CD14-positive monocyte (primary cell): Measurements from ENCODE around the gene DNAI2. TPM values are rescaled to one million over a fixed set of nuclear protein-coding genes. Genes with fewer than 3 reads are reported as not detected.
A peak's percentile ranks its signal among the peaks of the same experiment; 100 is the strongest.

Source experiments
- DNase-seq, 3 donors: peaks; one replicate each; pipeline ENCODE4 v3.0.0-alpha.2; 2011 to 2022
- H2AFZ ChIP-seq: 2 replicates; pipeline ENCODE4 v1.6.0; 2012; ENCODE audit warnings: mild to moderate bottlenecking, low read depth, low read length, inconsistent platforms; ENCODE audit not compliant: insufficient read depth, poor library complexity, severe bottlenecking
- H3K27ac ChIP-seq, 2 donors: 1 replicate in 1 of 2; 2 replicates in 1 of 2; pipeline ENCODE4 v1.5.1; 2012 to 2013; ENCODE audit warnings: low read length in 2 of 2, control low read depth in 1 of 2, inconsistent platforms in 1 of 2, low read depth in 1 of 2, mild to moderate bottlenecking in 1 of 2
- H3K27me3 ChIP-seq, 2 donors: one replicate each; pipeline versions ENCODE4 v1.6.0 to v1.6.1; 2011 to 2013; ENCODE audit warnings: low read length in 2 of 2; ENCODE audit not compliant: control insufficient read depth in 2 of 2, insufficient read depth in 2 of 2
- H3K36me3 ChIP-seq, 2 donors: replicated peaks in 1 of 2; 1 replicate in 1 of 2; 2 replicates in 1 of 2; pipeline versions ENCODE4 v1.5.1 to v1.6.1; 2012 to 2013; ENCODE audit warnings: low read length in 2 of 2, control low read depth in 1 of 2, inconsistent platforms in 1 of 2, mild to moderate bottlenecking in 1 of 2; ENCODE audit not compliant: insufficient read depth in 2 of 2, control insufficient read depth in 1 of 2
- H3K4me1 ChIP-seq, 2 donors: 1 replicate in 1 of 2; 2 replicates in 1 of 2; pipeline versions ENCODE4 v1.5.1 to v1.6.1; 2012 to 2013; ENCODE audit warnings: low read length in 2 of 2, control low read depth in 1 of 2, inconsistent platforms in 1 of 2, mild to moderate bottlenecking in 1 of 2, moderate library complexity in 1 of 2; ENCODE audit not compliant: insufficient read depth in 2 of 2, control insufficient read depth in 1 of 2
- H3K4me2 ChIP-seq: replicated peaks from 2 replicates; pipeline ENCODE3; 2012; ENCODE audit warnings: low read length, moderate library complexity, mild to moderate bottlenecking; ENCODE audit not compliant: poor library complexity, severe bottlenecking; ENCODE audit errors: extremely low read depth
- H3K4me3 ChIP-seq, 3 experiments: fragments of 200-600 bp in 1 of 3; sonication (generic) in 1 of 3; replicated peaks in 1 of 3; 1 replicate in 2 of 3; 2 replicates in 1 of 3; pipeline ENCODE4 v1.5.1; 2011 to 2013; ENCODE audit warnings: low read length in 3 of 3, mild to moderate bottlenecking in 3 of 3, control low read depth in 2 of 3, low read depth in 2 of 3, inconsistent platforms in 1 of 3, moderate library complexity in 1 of 3
- H3K79me2 ChIP-seq: 2 replicates; pipeline ENCODE4 v1.6.0; 2012; ENCODE audit warnings: mild to moderate bottlenecking, control low read depth, inconsistent platforms, low read length, moderate library complexity; ENCODE audit not compliant: insufficient read depth
- H3K9ac ChIP-seq: 2 replicates; pipeline ENCODE4 v1.6.0; 2017; ENCODE audit warnings: low read length, mild to moderate bottlenecking; ENCODE audit not compliant: insufficient read depth, poor library complexity, severe bottlenecking
- H3K9me3 ChIP-seq, 2 donors: replicated peaks in 1 of 2; 1 replicate in 1 of 2; 2 replicates in 1 of 2; pipeline versions ENCODE4 v1.5.1 to v1.6.1; 2012 to 2013; ENCODE audit warnings: low read length in 2 of 2, control low read depth in 1 of 2; ENCODE audit not compliant: control insufficient read depth in 1 of 2, insufficient read depth in 1 of 2
- H4K20me1 ChIP-seq: 2 replicates; pipeline ENCODE4 v1.6.0; 2012; ENCODE audit warnings: mild to moderate bottlenecking, low read length, control low read depth, moderate library complexity; ENCODE audit not compliant: insufficient read depth
- H3K27ac Mint-ChIP-seq, 7 donors: one replicate each; pipeline ENCODE4 v1.8.0; 2020; ENCODE audit warnings: mild to moderate bottlenecking in 7 of 7, mixed read lengths in 7 of 7, moderate library complexity in 6 of 7, inconsistent platforms in 2 of 7
- H3K27me3 Mint-ChIP-seq, 3 donors: one replicate each; pipeline ENCODE4 v1.8.0; 2021 to 2022; ENCODE audit warnings: low read depth in 3 of 3, mild to moderate bottlenecking in 3 of 3, mixed read lengths in 3 of 3, moderate library complexity in 3 of 3, inconsistent platforms in 1 of 3
- H3K36me3 Mint-ChIP-seq, 2 donors: one replicate each; pipeline ENCODE4 v1.8.0; 2020; ENCODE audit warnings: mixed read lengths in 2 of 2, inconsistent platforms in 1 of 2, mild to moderate bottlenecking in 1 of 2
- H3K4me1 Mint-ChIP-seq: one replicate; pipeline ENCODE4 v1.8.0; 2020; ENCODE audit warnings: mild to moderate bottlenecking, mixed read lengths
- H3K4me3 Mint-ChIP-seq, 2 donors: one replicate each; pipeline ENCODE4 v1.8.0; 2020; ENCODE audit warnings: mild to moderate bottlenecking in 2 of 2, mixed read lengths in 2 of 2, moderate library complexity in 1 of 2
- H3K9me3 Mint-ChIP-seq, 7 donors: one replicate each; pipeline ENCODE4 v1.8.0; 2020 to 2022; ENCODE audit warnings: mixed read lengths in 7 of 7, mild to moderate bottlenecking in 6 of 7, moderate library complexity in 6 of 7, inconsistent platforms in 2 of 7
- CTCF ChIP-seq: fragments of 200-600 bp; IDR thresholded peaks from one replicate; pipeline ENCODE4 v1.8.0; 2022; ENCODE audit warnings: antibody characterized with exemption, mild to moderate bottlenecking
- WGBS: methylation state at CpG from one replicate; pipeline ENCODE4 v1.1.5; 2013; ENCODE audit warnings: missing lambda C conversion rate; ENCODE audit not compliant: insufficient coverage; 5-methylcytosine and 5-hydroxymethylcytosine counted together
- intact Hi-C, 2 donors: fragments of 100-400 bp; cut with micrococcal nuclease; formaldehyde crosslinking; loops; one replicate each; pipeline versions ENCODE4 v1.15.0 to v1.15.1; 2023
- polyA plus RNA-seq, 3 donors: library from polyadenylated mRNA; depleted of rRNA in 1 of 3; unstranded in 2 of 3; stranded (reverse) in 1 of 3; fragments of 300-500 nt in 2 of 3; fragments of >200 nt in 1 of 3; fragmentation: Illumina TruSeq in 2 of 3; gene quantifications; 1 replicate in 2 of 3; 2 replicates in 1 of 3; pipeline ENCODE4 v1.2.3, GENCODE V29; 2012 to 2021

DNAI2 gene
- polyA plus RNA-seq, 3 donors = 0.07 TPM; not detected in 2

- peak overlapping the region; percentile 22 for H3K4me2 ChIP-seq
- H3K4me3 Mint-ChIP-seq = peak overlapping the region in 1 of 2 donors; percentile 24
Observed at GRCh38 chr17:74282587-74283370, 8.7 kb downstream of the DNAI2 start.

GRCh38 chr17:74283371-74283673, 9.3 kb downstream of the DNAI2 start:
- intact Hi-C loops = loop anchor here (5.0 kb wide), 1 partner anchor 71 kb away; the partner anchor contains the start of gene TTYH2 (in 2 of the 2)
- no peak overlapping the region for H3K27ac ChIP-seq
- no peaks in the 10 kb centered on the region for H3K36me3 Mint-ChIP-seq
- peaks cover 0 to 11% of the 10 kb centered on the region in 2 donors for H3K27me3 ChIP-seq
- H3K27ac Mint-ChIP-seq = peak overlapping the region in 3 of 7 donors; percentile 35 to 85 (median 80)
- peaks cover 18 to 25% (median 21%) of the 10 kb centered on the region in 3 donors for H3K27me3 Mint-ChIP-seq
- DNase-seq = no peak
- no peaks in the 10 kb centered on the region for H3K9me3 ChIP-seq
- H2AFZ ChIP-seq = no peak overlapping the region
- peaks cover 25 to 26% of the 10 kb centered on the region in 2 donors for H3K4me1 ChIP-seq
- H3K36me3 ChIP-seq = no peaks in the 10 kb centered on the region
- H3K4me3 ChIP-seq = no peak overlapping the region
- H4K20me1 ChIP-seq = no peaks in the 10 kb centered on the region
- H3K4me1 Mint-ChIP-seq = peaks cover 28% of the 10 kb centered on the region
- no peaks in the 10 kb centered on the region for H3K9me3 Mint-ChIP-seq
- H3K4me3 Mint-ChIP-seq = no peak overlapping the region
- 71% methylated on average over 4 of the region's 4 CpGs for WGBS
- no peak overlapping the region for H3K9ac ChIP-seq
- H3K79me2 ChIP-seq = no peaks in the 10 kb centered on the region
- peak overlapping the region; percentile 22 for H3K4me2 ChIP-seq
- no peak for TF ChIP-seq CTCF

More at GRCh38 chr17:74282587-74283370, 8.7 kb downstream of the DNAI2 start:
- Histone ChIP-seq H3K9me3 (no peaks in the 10 kb centered on the region), H3K79me2 (no peaks in the 10 kb centered on the region), H3K9ac (no peak overlapping the region), H3K27me3 (peaks cover 0 to 11% of the 10 kb centered on the region in 2 donors), H3K27ac (no peak overlapping the region), H3K36me3 (no peaks in the 10 kb centered on the region), H2AFZ (no peak overlapping the region), H3K4me3 (no peak overlapping the region), H3K4me1 (peaks cover 25 to 26% of the 10 kb centered on the region in 2 donors), H4K20me1 (no peaks in the 10 kb centered on the region)
- peaks cover 18 to 24% (median 21%) of the 10 kb centered on the region in 3 donors for H3K27me3 Mint-ChIP-seq
- H3K9me3 Mint-ChIP-seq = no peaks in the 10 kb centered on the region
- no peak for TF ChIP-seq CTCF
- peak in 2 of 3 donors; percentile 54 to 79 for DNase-seq
- no peaks in the 10 kb centered on the region for H3K36me3 Mint-ChIP-seq
- peak overlapping the region; percentile 70 to 86 (median 80) for H3K27ac Mint-ChIP-seq
- H3K4me1 Mint-ChIP-seq = peaks cover 28% of the 10 kb centered on the region
- 20% methylated on average over 5 of the region's 9 CpGs for WGBS
- intact Hi-C loops = loop anchor here (5.0 kb wide), 1 partner anchor 70 kb away; the partner anchor contains the start of gene TTYH2 (in 2 of the 2)
